HepG2 (cell line): ENCODE measurements around the gene LAMA5. TPM values are rescaled to one million over a fixed set of nuclear protein-coding genes. Genes with fewer than 3 reads are reported as not detected.

ENCODE experiments used
- ARNTL ChIP-seq: sonication (generic); formaldehyde crosslinking; IDR thresholded peaks from 2 replicates; pipeline ENCODE4 v1.4.0; 2020; ENCODE audit warnings: mild to moderate bottlenecking, missing genetic modification reagents
- CHCHD3 ChIP-seq: sonication (generic); formaldehyde crosslinking; IDR thresholded peaks from 2 replicates; pipeline ENCODE4 v1.8.0; 2022; ENCODE audit warnings: mild to moderate bottlenecking, missing genetic modification reagents, moderate library complexity
- HNF1A ChIP-seq, 2 experiments: sonication (generic) in 1 of 2; formaldehyde crosslinking in 1 of 2; IDR thresholded peaks; 2 replicates each; pipeline versions ENCODE4 v1.4.0 to v1.6.1; 2016 to 2020; ENCODE audit warnings: borderline replicate concordance in 1 of 2, low read depth in 1 of 2, mild to moderate bottlenecking in 1 of 2, missing genetic modification reagents in 1 of 2
- HOXA3 ChIP-seq: sonication (generic); formaldehyde crosslinking; IDR thresholded peaks from 2 replicates; pipeline ENCODE4 v1.5.0; 2020; ENCODE audit warnings: missing genetic modification reagents
- MTA1 ChIP-seq: sonication (generic); formaldehyde crosslinking; IDR thresholded peaks from 2 replicates; pipeline ENCODE4 v1.4.0; 2020; ENCODE audit warnings: missing genetic modification reagents, mild to moderate bottlenecking, borderline replicate concordance
- NRL ChIP-seq: sonication (generic); formaldehyde crosslinking; IDR thresholded peaks from 2 replicates; pipeline ENCODE4 v1.5.0; 2020; ENCODE audit warnings: missing genetic modification reagents, mild to moderate bottlenecking, moderate library complexity, borderline replicate concordance
- PAX8 ChIP-seq: sonication (generic); formaldehyde crosslinking; IDR thresholded peaks from 2 replicates; pipeline ENCODE4 v1.8.0; 2022; ENCODE audit warnings: mild to moderate bottlenecking, missing genetic modification reagents, borderline replicate concordance
- PRDM10 ChIP-seq: sonication (generic); formaldehyde crosslinking; IDR thresholded peaks from 2 replicates; pipeline ENCODE4 v1.4.0; 2020; ENCODE audit warnings: low read depth, missing genetic modification reagents
- SOX5 ChIP-seq: IDR thresholded peaks from 2 replicates; pipeline ENCODE4 v1.6.1; 2016; ENCODE audit warnings: borderline replicate concordance
- TFAP4 ChIP-seq: sonication (generic); IDR thresholded peaks from 2 replicates; pipeline ENCODE4 v1.6.1; 2016; ENCODE audit warnings: low read depth, borderline replicate concordance
- YEATS4 ChIP-seq: sonication (generic); formaldehyde crosslinking; IDR thresholded peaks from 2 replicates; pipeline ENCODE4 v1.4.0; 2020; ENCODE audit warnings: missing genetic modification reagents, borderline replicate concordance
- ZKSCAN8 ChIP-seq: IDR thresholded peaks from 2 replicates; pipeline ENCODE4 v1.6.1; 2016; ENCODE audit warnings: borderline replicate concordance, missing genetic modification reagents, missing compliant biosample characterization
- ZNF205 ChIP-seq: IDR thresholded peaks from 2 replicates; pipeline ENCODE4 v1.6.1; 2018; ENCODE audit warnings: missing biosample characterization, missing genetic modification reagents
- ZNF512 ChIP-seq: sonication (generic); formaldehyde crosslinking; IDR thresholded peaks from 2 replicates; pipeline ENCODE4 v1.4.0; 2020; ENCODE audit warnings: mild to moderate bottlenecking, missing genetic modification reagents
- ZNF598 ChIP-seq: sonication (generic); formaldehyde crosslinking; IDR thresholded peaks from 2 replicates; pipeline ENCODE4 v1.5.1; 2020; ENCODE audit warnings: mild to moderate bottlenecking, missing genetic modification reagents, borderline replicate concordance
- ZNF781 ChIP-seq: sonication (generic); formaldehyde crosslinking; IDR thresholded peaks from 2 replicates; pipeline ENCODE4 v1.5.1; 2020; ENCODE audit warnings: borderline replicate concordance, mild to moderate bottlenecking, missing genetic modification reagents; ENCODE audit errors: not compliant biosample characterization
- polyA plus RNA-seq, 8 experiments: library from polyadenylated mRNA; depleted of rRNA in 3 of 8; stranded (reverse) in 7 of 8; unstranded in 1 of 8; fragments of >200 nt; fragmentation: Illumina TruSeq in 4 of 8; extraction: Trizol in 4 of 8; gene quantifications; 2 replicates each; pipeline versions ENCODE4 v1.2.1 to v1.2.3, GENCODE V29; 2011 to 2016; ENCODE audit warnings: low read depth in 4 of 8, missing spikeins in 1 of 8, mixed read lengths in 1 of 8; ENCODE audit not compliant: insufficient read depth in 1 of 8
- total RNA-seq, 5 experiments: library from RNA; depleted of rRNA; stranded (reverse); fragments of >200 nt; fragmentation: Illumina TruSeq; extraction: Trizol; gene quantifications; 2 replicates each; pipeline ENCODE4 v1.2.3, GENCODE V29; 2016; ENCODE audit warnings: low read depth in 1 of 5

Gene LAMA5
- total and polyA plus RNA-seq, 2 of the 13 experiments (the other 11 are each of a cell fraction or from before 2014, with no cell fraction given) = 21.0 to 44.7 TPM

- TF ChIP-seq ZNF512 (CRISPR knock-in tag) = peak; percentile 89
- 0 out of 2 replicates have a peak, but pooled peaks have one; percentile 24 for TF ChIP-seq ZNF205 (CRISPR knock-in tag)
- peak; percentile 74 for TF ChIP-seq MTA1 (CRISPR knock-in tag)
- TF ChIP-seq YEATS4 (CRISPR knock-in tag) = no peak
- TF ChIP-seq TFAP4 = peak; percentile 31; the same call in 1 of the 2 replicates
- peak; percentile 9 for TF ChIP-seq ZNF781
- TF ChIP-seq ARNTL (CRISPR knock-in tag) = 0 out of 2 replicates have a peak, but pooled peaks have one; percentile 20
- no peak for TF ChIP-seq HOXA3 (CRISPR knock-in tag)
- 0 out of 2 replicates have a peak, but pooled peaks have one; percentile 20 for TF ChIP-seq CHCHD3 (CRISPR knock-in tag)
- TF ChIP-seq ZKSCAN8 (CRISPR knock-in tag) = 0 out of 2 replicates have a peak, but pooled peaks have one; percentile 33
- TF ChIP-seq ZNF598 = no peak
- TF ChIP-seq PRDM10 = peak; percentile 30; the same call in 1 of the 2 replicates
- TF ChIP-seq NRL (CRISPR knock-in tag) = peak; percentile 71; the same call in 1 of the 2 replicates
- TF ChIP-seq PAX8 (CRISPR knock-in tag) = 0 out of 2 replicates have a peak, but pooled peaks have one; percentile 52
- no peak for TF ChIP-seq HNF1A (IDR thresholded peaks at IDR 0.05; ENCODE audit: low read depth)
- peak; percentile 49; the same call in 1 of the 2 replicates for TF ChIP-seq HNF1A (CRISPR knock-in tag; IDR thresholded peaks at IDR 0.05; ENCODE audit: borderline replicate concordance)
- TF ChIP-seq SOX5 (CRISPR knock-in tag) = no peak
Observed at GRCh38 chr20:62409931-62410745, 43.0 kb upstream of the LAMA5 start (continued).
